Mucosa of rectum (tissue), 2 donors: ENCODE results near the gene GLCE.
"Not testable (repeated sequence)": the region's sequence is repeated elsewhere in the genome, so short reads cannot be mapped to it uniquely, and the experiment has no call there.

Source experiments
- H3K27ac ChIP-seq, 2 donors: one replicate each; pipeline ENCODE4 v1.7.0; 2013; ENCODE audit warnings: inconsistent platforms in 2 of 2, low read depth in 2 of 2, low read length in 2 of 2
- H3K27me3 ChIP-seq, 2 donors: one replicate each; pipeline ENCODE4 v1.7.0; 2013; ENCODE audit warnings: low read length in 2 of 2; ENCODE audit not compliant: control insufficient read depth in 2 of 2, insufficient read depth in 2 of 2
- H3K36me3 ChIP-seq, 2 donors: one replicate each; pipeline ENCODE4 v1.7.0; 2013; ENCODE audit warnings: low read length in 2 of 2; ENCODE audit not compliant: control insufficient read depth in 2 of 2, insufficient read depth in 2 of 2
- H3K4me1 ChIP-seq, 2 donors: one replicate each; pipeline ENCODE4 v1.7.0; 2013; ENCODE audit warnings: low read length in 2 of 2, mild to moderate bottlenecking in 1 of 2; ENCODE audit not compliant: control insufficient read depth in 2 of 2, insufficient read depth in 2 of 2
- H3K4me3 ChIP-seq, 2 donors: one replicate each; pipeline ENCODE4 v1.7.0; 2013; ENCODE audit warnings: low read length in 2 of 2
- H3K9ac ChIP-seq, 2 donors: one replicate each; pipeline ENCODE4 v1.7.0; 2013; ENCODE audit warnings: low read length in 2 of 2, low read depth in 1 of 2, mild to moderate bottlenecking in 1 of 2
- H3K9me3 ChIP-seq, 2 donors: one replicate each; pipeline ENCODE4 v1.7.0; 2013; ENCODE audit warnings: low read length in 2 of 2; ENCODE audit not compliant: control insufficient read depth in 2 of 2
- donor health status: healthy.
- donor health status: Normal muscosa, but diverticular disease.

The GLCE gene

GRCh38 chr15:69167218-69167846 lies 6.9 kb downstream of the GLCE start:
- H3K4me1 ChIP-seq, result peaks cover 5 to 16% of the 10 kb centered on the region in 2 donors
- no peak overlapping the region for H3K9ac ChIP-seq
- H3K9me3 ChIP-seq, result no peaks in the 10 kb centered on the region
- H3K4me3 ChIP-seq, result no peak overlapping the region
- H3K36me3 ChIP-seq, result no peaks in the 10 kb centered on the region
- H3K27ac ChIP-seq, result peak overlapping the region in 1 of 2 donors; percentile 61
- H3K27me3 ChIP-seq, result no peaks in the 10 kb centered on the region

GRCh38 chr15:69168361-69168760 lies 7.9 kb downstream of the GLCE start:
- H3K4me3 ChIP-seq, H3K9me3 ChIP-seq, H3K27ac ChIP-seq, H3K9ac ChIP-seq, H3K36me3 ChIP-seq, H3K27me3 ChIP-seq: not testable (repeated sequence)
- peaks cover 0 to 23% of the 10 kb centered on the region in 2 donors for H3K4me1 ChIP-seq

- H3K36me3 ChIP-seq, H3K9me3 ChIP-seq, H3K27ac ChIP-seq, H3K27me3 ChIP-seq, H3K4me3 ChIP-seq, H3K9ac ChIP-seq: not testable (repeated sequence)
- peaks cover 0 to 24% of the 10 kb centered on the region in 2 donors for H3K4me1 ChIP-seq
These were observed 9.1 kb downstream of the GLCE start for GRCh38 chr15:69169540-69169939.

- no peaks in the 10 kb centered on the region for H3K36me3 ChIP-seq
- H3K4me3 ChIP-seq, result no peak overlapping the region
- no peak overlapping the region for H3K27ac ChIP-seq
- no peaks in the 10 kb centered on the region for H3K27me3 ChIP-seq
- no peak overlapping the region for H3K9ac ChIP-seq
- H3K4me1 ChIP-seq, result peaks cover 0 to 19% of the 10 kb centered on the region in 2 donors
- no peaks in the 10 kb centered on the region for H3K9me3 ChIP-seq
These were observed 10.2 kb downstream of the GLCE start for GRCh38 chr15:69170597-69170996.

- H3K9me3 ChIP-seq, result no peaks in the 10 kb centered on the region
- no peak overlapping the region for H3K9ac ChIP-seq
- H3K27me3 ChIP-seq, result no peaks in the 10 kb centered on the region
- H3K4me3 ChIP-seq, result peak overlapping the region in 1 of 2 donors; percentile 15
- peak overlapping the region; percentile 43 to 65 for H3K27ac ChIP-seq
- H3K36me3 ChIP-seq, result no peaks in the 10 kb centered on the region
- H3K4me1 ChIP-seq, result peaks cover 0 to 11% of the 10 kb centered on the region in 2 donors
These were observed 12.4 kb downstream of the GLCE start for GRCh38 chr15:69172847-69173246.

- Histone ChIP-seq H3K36me3 (no peaks in the 10 kb centered on the region), H3K4me3 (no peak overlapping the region), H3K4me1 (peaks cover 0 to 7% of the 10 kb centered on the region in 2 donors), H3K27me3 (no peaks in the 10 kb centered on the region), H3K27ac (no peak overlapping the region), H3K9me3 (no peaks in the 10 kb centered on the region), H3K9ac (no peak overlapping the region)
These were observed 15.1 kb downstream of the GLCE start for GRCh38 chr15:69175536-69175935.

GRCh38 chr15:69181424-69181823 lies 21.0 kb downstream of the GLCE start:
- no peak overlapping the region for H3K27ac ChIP-seq
- H3K9me3 ChIP-seq, result no peaks in the 10 kb centered on the region
- H3K36me3 ChIP-seq, result no peaks in the 10 kb centered on the region
- no peak overlapping the region for H3K4me3 ChIP-seq
- no peaks in the 10 kb centered on the region for H3K4me1 ChIP-seq
- H3K27me3 ChIP-seq, result no peaks in the 10 kb centered on the region
- H3K9ac ChIP-seq, result no peak overlapping the region

- H3K9me3 ChIP-seq, result no peaks in the 10 kb centered on the region
- H3K36me3 ChIP-seq, result no peaks in the 10 kb centered on the region
- H3K4me3 ChIP-seq, result no peak overlapping the region
- no peaks in the 10 kb centered on the region for H3K27me3 ChIP-seq
- no peaks in the 10 kb centered on the region for H3K4me1 ChIP-seq
- H3K9ac ChIP-seq, result no peak overlapping the region
- no peak overlapping the region for H3K27ac ChIP-seq
These were observed 24.8 kb downstream of the GLCE start for GRCh38 chr15:69185216-69185615.

- Histone ChIP-seq H3K4me3 (no peak overlapping the region), H3K9ac (no peak overlapping the region), H3K4me1 (no peaks in the 10 kb centered on the region), H3K27ac (no peak overlapping the region), H3K27me3 (no peaks in the 10 kb centered on the region), H3K9me3 (no peaks in the 10 kb centered on the region), H3K36me3 (no peaks in the 10 kb centered on the region)
These were observed 25.3 kb downstream of the GLCE start for GRCh38 chr15:69185706-69186105.

- H3K36me3 ChIP-seq, result no peaks in the 10 kb centered on the region
- no peaks in the 10 kb centered on the region for H3K27me3 ChIP-seq
- no peaks in the 10 kb centered on the region for H3K4me1 ChIP-seq
- no peak overlapping the region for H3K27ac ChIP-seq
- H3K4me3 ChIP-seq, result no peak overlapping the region
- H3K9me3 ChIP-seq, result no peaks in the 10 kb centered on the region
- no peak overlapping the region for H3K9ac ChIP-seq
These were observed 28.7 kb downstream of the GLCE start for GRCh38 chr15:69189157-69189556.

GRCh38 chr15:69190091-69190490 lies 29.7 kb downstream of the GLCE start:
- Histone ChIP-seq H3K9me3 (no peaks in the 10 kb centered on the region), H3K9ac (no peak overlapping the region), H3K4me3 (no peak overlapping the region), H3K4me1 (no peaks in the 10 kb centered on the region), H3K27ac (no peak overlapping the region), H3K27me3 (no peaks in the 10 kb centered on the region), H3K36me3 (no peaks in the 10 kb centered on the region)
